VCaP (cell line): ENCODE data around the gene TRRAP.
"Not testable (repeated sequence)": the region's sequence is repeated elsewhere in the genome, so short reads cannot be mapped to it uniquely, and the experiment has no call there.

Source experiments
- H3K27ac ChIP-seq: fragments of 450-650 bp; 2 replicates; pipeline ENCODE4 v1.5.1; 2017
- CTCF ChIP-seq: fragments of 450-650 bp; conservative IDR thresholded peaks from 2 replicates; pipeline ENCODE4 v1.5.1; 2017; ENCODE audit warnings: mild to moderate bottlenecking, moderate library complexity

The TRRAP gene

GRCh38 chr7:99041526-99041925 lies 163.2 kb downstream of the TRRAP start:
- TF ChIP-seq CTCF: no peak
- no peak overlapping the region for H3K27ac ChIP-seq

GRCh38 chr7:99042957-99043356 lies 164.6 kb downstream of the TRRAP start:
- no peak for TF ChIP-seq CTCF
- no peak overlapping the region for H3K27ac ChIP-seq

- H3K27ac ChIP-seq: not testable (repeated sequence)
These were observed 166.5 kb downstream of the TRRAP start for GRCh38 chr7:99044858-99045257.

- not testable (repeated sequence) for H3K27ac ChIP-seq
These were observed 167.9 kb downstream of the TRRAP start for GRCh38 chr7:99046262-99046661.

- TF ChIP-seq CTCF: no peak
- H3K27ac ChIP-seq: no peak overlapping the region
These were observed 168.4 kb downstream of the TRRAP start for GRCh38 chr7:99046722-99047121.

GRCh38 chr7:99047526-99048077 lies 169.3 kb downstream of the TRRAP start:
- H3K27ac ChIP-seq: no peak overlapping the region
- TF ChIP-seq CTCF: no peak

GRCh38 chr7:99050971-99051370 lies 172.6 kb downstream of the TRRAP start:
- no peak overlapping the region for H3K27ac ChIP-seq
- TF ChIP-seq CTCF: no peak

- H3K27ac ChIP-seq: no peak overlapping the region
- TF ChIP-seq CTCF: no peak
These were observed 176.4 kb downstream of the TRRAP start for GRCh38 chr7:99054781-99055180.
